PC-9 (cell line): ENCODE data around the gene RHEB. TPM values are rescaled to one million over a fixed set of nuclear protein-coding genes. Genes with fewer than 3 reads are reported as not detected.

Source experiments
- BruUV-seq: library from RNA; stranded (reverse); fragments of 400-500 nt; replicated peaks from 2 replicates; lab custom pipeline; 2021; lab: Mats Ljungman, UMichigan
- CTCF ChIA-PET: fragments of 300-600 bp; sonication (Branson Sonifier 250); formaldehyde crosslinking; loops from one replicate; lab custom pipeline; 2022; ENCODE audit warnings: antibody characterized with exemption; lab: Charles Lee
- POLR2A ChIA-PET: fragments of 300-600 bp; sonication (Branson Sonifier 250); formaldehyde crosslinking; loops from one replicate; lab custom pipeline; 2022; ENCODE audit warnings: antibody characterized with exemption; ENCODE audit not compliant: unreplicated experiment; lab: Charles Lee
- DNase-seq, 2 experiments: peaks; one replicate each; pipeline versions ENCODE4 v3.0.0 to v3.0.0-alpha.2; 2015 to 2022; ENCODE audit warnings: mixed read lengths in 1 of 2
- H2AFZ ChIP-seq: fragments of 200-600 bp; sonication (generic); 2 replicates; pipeline ENCODE4 v1.8.1; 2017; ENCODE audit warnings: antibody characterized with exemption
- H3F3A ChIP-seq: fragments of 200-600 bp; sonication (generic); 2 replicates; pipeline ENCODE4 v1.8.1; 2017; ENCODE audit warnings: antibody characterized with exemption, mild to moderate bottlenecking, low read depth; ENCODE audit not compliant: insufficient read depth
- H3K27ac ChIP-seq: fragments of 200-600 bp; sonication (generic); 2 replicates; pipeline ENCODE4 v1.6.1; 2016; ENCODE audit warnings: mixed run types
- H3K27me3 ChIP-seq: fragments of 200-600 bp; sonication (generic); 2 replicates; pipeline ENCODE4 v1.6.1; 2016; ENCODE audit warnings: low read depth, mixed run types; ENCODE audit not compliant: insufficient read depth
- H3K36me3 ChIP-seq: fragments of 200-600 bp; sonication (generic); 2 replicates; pipeline ENCODE4 v1.6.1; 2016; ENCODE audit warnings: low read depth, mixed run types
- H3K4me1 ChIP-seq: fragments of 200-600 bp; sonication (generic); replicated peaks from 2 replicates; pipeline ENCODE4 v1.6.1; 2016; ENCODE audit warnings: mixed run types; ENCODE audit not compliant: insufficient read depth
- H3K4me2 ChIP-seq: fragments of 200-600 bp; sonication (generic); 2 replicates; pipeline ENCODE4 v1.6.1; 2017; ENCODE audit warnings: mixed run types
- H3K4me3 ChIP-seq: fragments of 200-600 bp; sonication (generic); 2 replicates; pipeline ENCODE4 v1.6.1; 2016; ENCODE audit warnings: mixed run types
- H3K79me2 ChIP-seq: fragments of 200-600 bp; sonication (generic); 2 replicates; pipeline ENCODE4 v1.6.1; 2017; ENCODE audit warnings: low read depth, mixed run types
- H3K9me2 ChIP-seq: fragments of 200-600 bp; sonication (generic); 2 replicates; pipeline ENCODE4 v1.8.1; 2017; ENCODE audit warnings: mild to moderate bottlenecking; ENCODE audit not compliant: insufficient read depth
- H3K9me3 ChIP-seq: fragments of 200-600 bp; sonication (generic); 2 replicates; pipeline ENCODE4 v1.8.1; 2016; ENCODE audit warnings: low read depth; ENCODE audit not compliant: insufficient read depth
- H4K20me1 ChIP-seq: fragments of 200-600 bp; sonication (generic); 2 replicates; pipeline ENCODE4 v1.8.1; 2017; ENCODE audit not compliant: insufficient read depth
- CTCF ChIP-seq: fragments of 200-600 bp; sonication (generic); conservative IDR thresholded peaks from 2 replicates; pipeline ENCODE4 v1.6.1; 2017; ENCODE audit warnings: mixed run types, antibody characterized with exemption, mild to moderate bottlenecking, moderate library complexity
- EZH2 ChIP-seq: fragments of 200-600 bp; sonication (generic); IDR thresholded peaks from 2 replicates; pipeline ENCODE4 v1.8.0; 2017; ENCODE audit warnings: antibody characterized with exemption, low read depth
- intact Hi-C: fragments of 100-400 bp; cut with micrococcal nuclease; formaldehyde crosslinking; loops from one replicate; pipeline ENCODE4 v1.10.0; 2022; ENCODE audit not compliant: unreplicated experiment
- total RNA-seq: library from RNA; stranded (reverse); gene quantifications from 2 replicates; pipeline ENCODE4 v1.2.3, GENCODE V29; 2021

RHEB gene
- total RNA-seq, 1 experiment from 2014 or later = 202 TPM

- ChIA-PET CTCF (no interaction called here), POLR2A (no interaction called here)
- no peak overlapping the region for H2AFZ ChIP-seq
- no peaks in the 10 kb centered on the region for H3K9me3 ChIP-seq
- no peak for DNase-seq
- intact Hi-C loops = loop anchor here (5.0 kb wide), 1 partner anchor 311 kb away; no protein-coding TSS in a partner anchor
- H4K20me1 ChIP-seq = no peaks in the 10 kb centered on the region
- TF ChIP-seq EZH2 (no peak), CTCF (no peak)
- H3K4me1 ChIP-seq = no peaks in the 10 kb centered on the region
- H3K4me2 ChIP-seq = no peak overlapping the region
- no peaks in the 10 kb centered on the region for H3K36me3 ChIP-seq
- H3K27ac ChIP-seq = no peak overlapping the region
- no peaks in the 10 kb centered on the region for H3K9me2 ChIP-seq
- H3K79me2 ChIP-seq = no peaks in the 10 kb centered on the region
- no peaks in the 10 kb centered on the region for H3F3A ChIP-seq
- no peak overlapping the region for H3K4me3 ChIP-seq
- no TSS peak for BruUV-seq
- H3K27me3 ChIP-seq = no peaks in the 10 kb centered on the region
Observed at GRCh38 chr7:151446412-151446811, 73.3 kb downstream of the RHEB start.

GRCh38 chr7:151444632-151445031 lies 75.1 kb downstream of the RHEB start:
- no TSS peak for BruUV-seq
- CTCF ChIA-PET = no interaction called here
- no peak overlapping the region for H3K27ac ChIP-seq

GRCh38 chr7:151442776-151443496 lies 76.8 kb downstream of the RHEB start:
- H3K9me3 ChIP-seq = no peaks in the 10 kb centered on the region
- H3K27ac ChIP-seq = no peak overlapping the region
- no peak for DNase-seq
- BruUV-seq = no TSS peak
- no peaks in the 10 kb centered on the region for H3F3A ChIP-seq
- no peaks in the 10 kb centered on the region for H3K79me2 ChIP-seq
- H3K36me3 ChIP-seq = no peaks in the 10 kb centered on the region
- CTCF ChIA-PET = interaction anchor here (0.6 kb wide), 3 partner anchors 7 to 33 kb away, joined by 3 to 9 read pairs (median 4); no protein-coding TSS in a partner anchor
- H4K20me1 ChIP-seq = no peaks in the 10 kb centered on the region
- H3K9me2 ChIP-seq = no peaks in the 10 kb centered on the region
- peaks cover 10% of the 10 kb centered on the region; the same call in 1 of the 2 replicates for H3K27me3 ChIP-seq
- H3K4me3 ChIP-seq = no peak overlapping the region
- TF ChIP-seq CTCF (no peak), EZH2 (no peak)
- H3K4me1 ChIP-seq = no peaks in the 10 kb centered on the region
- POLR2A ChIA-PET = interaction anchor here (0.7 kb wide), 1 partner anchor 128 kb away, joined by 6 read pairs; no protein-coding TSS in a partner anchor
- intact Hi-C loops = no loop called here
- no peak overlapping the region for H3K4me2 ChIP-seq
- H2AFZ ChIP-seq = no peak overlapping the region

More at GRCh38 chr7:151444632-151445031, 75.1 kb downstream of the RHEB start:
- TF ChIP-seq CTCF (no peak), EZH2 (no peak)
- Histone ChIP-seq H4K20me1 (no peaks in the 10 kb centered on the region), H3K4me1 (no peaks in the 10 kb centered on the region), H3K79me2 (no peaks in the 10 kb centered on the region), H3K4me3 (no peak overlapping the region), H3F3A (no peaks in the 10 kb centered on the region), H3K36me3 (no peaks in the 10 kb centered on the region), H3K9me2 (no peaks in the 10 kb centered on the region), H2AFZ (no peak overlapping the region), H3K9me3 (no peaks in the 10 kb centered on the region), H3K4me2 (no peak overlapping the region), H3K27me3 (0 out of 2 replicates have a peak, but pooled peaks cover 1% of the 10 kb centered on the region)
- POLR2A ChIA-PET = no interaction called here
- no peak for DNase-seq
- intact Hi-C loops = loop anchor here (5.0 kb wide), 1 partner anchor 313 kb away; no protein-coding TSS in a partner anchor
